Neural cell (in vitro differentiated cells): Measurements from ENCODE around the gene CWC27. TPM values are rescaled to one million over a fixed set of nuclear protein-coding genes. Genes with fewer than 3 reads are reported as not detected.

Experiments used
- H2AFZ ChIP-seq: fragments of 200-600, 300-800 bp; sonication (generic), shearing (Covaris generic); 2 replicates; pipeline ENCODE4 v1.6.0; 2014; ENCODE audit warnings: low read depth, mild to moderate bottlenecking, antibody characterized with exemption, low read length, moderate library complexity
- H3F3A ChIP-seq: fragments of 200-600 bp; shearing (Covaris generic); 2 replicates; pipeline ENCODE4 v1.6.1; 2016; ENCODE audit warnings: mild to moderate bottlenecking, moderate library complexity, mixed read lengths, antibody characterized with exemption, low read length; ENCODE audit not compliant: insufficient read depth, poor library complexity, severe bottlenecking
- H3K27ac ChIP-seq: fragments of 200-600, 300-800 bp; sonication (generic), shearing (Covaris generic); 2 replicates; pipeline ENCODE4 v1.5.1; 2014; ENCODE audit warnings: mild to moderate bottlenecking, low read length, moderate library complexity
- H3K27me3 ChIP-seq: fragments of 300-800, 200-600 bp; sonication (generic), shearing (Covaris generic); 2 replicates; pipeline ENCODE4 v1.6.0; 2014; ENCODE audit warnings: mild to moderate bottlenecking, low read depth, low read length, moderate library complexity; ENCODE audit not compliant: insufficient read depth
- H3K36me3 ChIP-seq: fragments of 300-800, 200-600 bp; sonication (generic), shearing (Covaris generic); 2 replicates; pipeline ENCODE4 v1.5.1; 2014; ENCODE audit warnings: mild to moderate bottlenecking, antibody characterized with exemption, low read length, moderate library complexity; ENCODE audit not compliant: insufficient read depth
- H3K4me2 ChIP-seq: fragments of 300-800, 200-600 bp; sonication (generic), shearing (Covaris generic); 2 replicates; pipeline ENCODE4 v1.6.0; 2014; ENCODE audit warnings: mild to moderate bottlenecking, low read length
- H3K4me3 ChIP-seq: fragments of 300-800, 200-600 bp; sonication (generic), shearing (Covaris generic); 2 replicates; pipeline ENCODE4 v1.5.1; 2014; ENCODE audit warnings: mild to moderate bottlenecking, low read length, moderate library complexity
- H3K79me2 ChIP-seq: fragments of 200-600 bp; shearing (Covaris generic); replicated peaks from 2 replicates; pipeline ENCODE4 v1.6.0; 2014; ENCODE audit warnings: mild to moderate bottlenecking, low read length, moderate library complexity; ENCODE audit not compliant: insufficient read depth
- H3K9ac ChIP-seq: fragments of 300-800, 200-600 bp; sonication (generic), shearing (Covaris generic); 2 replicates; pipeline ENCODE4 v1.6.1; 2016; ENCODE audit warnings: mild to moderate bottlenecking, low read length, mixed read lengths
- H3K9me2 ChIP-seq: fragments of 200-600 bp; shearing (Covaris generic); 2 replicates; pipeline ENCODE4 v1.6.1; 2016; ENCODE audit warnings: mild to moderate bottlenecking, low read length, mixed read lengths; ENCODE audit not compliant: insufficient read depth
- H3K9me3 ChIP-seq: fragments of 200-600, 300-800 bp; sonication (generic), shearing (Covaris generic); 2 replicates; pipeline ENCODE4 v1.6.1; 2016; ENCODE audit warnings: mild to moderate bottlenecking, mixed run types, low read length, moderate library complexity, mixed read lengths
- H4K20me1 ChIP-seq: fragments of 200-600 bp; shearing (Covaris generic); 2 replicates; pipeline ENCODE4 v1.6.1; 2016; ENCODE audit warnings: mild to moderate bottlenecking, mixed run types; ENCODE audit not compliant: insufficient read depth
- EP300 ChIP-seq: fragments of 450-650 bp; conservative IDR thresholded peaks from 2 replicates; pipeline ENCODE4 v1.6.1; 2014; ENCODE audit warnings: antibody characterized with exemption, mild to moderate bottlenecking, moderate library complexity; ENCODE audit not compliant: poor library complexity, severe bottlenecking
- EZH2 ChIP-seq: fragments of 200-600, 300-800 bp; shearing (Covaris generic), sonication (generic); IDR thresholded peaks from 2 replicates; pipeline ENCODE4 v1.6.1; 2014; ENCODE audit warnings: antibody characterized with exemption, low read length, borderline replicate concordance, mild to moderate bottlenecking; ENCODE audit not compliant: insufficient read depth, poor library complexity, severe bottlenecking
- MXI1 ChIP-seq: fragments of 450-650 bp; conservative IDR thresholded peaks from 2 replicates; pipeline ENCODE4 v1.6.1; 2014; ENCODE audit warnings: antibody characterized with exemption, mild to moderate bottlenecking; ENCODE audit not compliant: poor library complexity, severe bottlenecking
- POLR2AphosphoS5 ChIP-seq: IDR thresholded peaks from 2 replicates; pipeline ENCODE4 v1.6.1; 2012
- RAD21 ChIP-seq: fragments of 450-650 bp; conservative IDR thresholded peaks from 2 replicates; pipeline ENCODE4 v1.6.1; 2014; ENCODE audit warnings: antibody characterized with exemption, mild to moderate bottlenecking, moderate library complexity
- SMC3 ChIP-seq: fragments of 450-650 bp; conservative IDR thresholded peaks from 2 replicates; pipeline ENCODE4 v1.6.1; 2014; ENCODE audit warnings: antibody characterized with exemption, mild to moderate bottlenecking, moderate library complexity; ENCODE audit not compliant: poor library complexity
- TAF1 ChIP-seq: IDR thresholded peaks from 2 replicates; pipeline ENCODE4 v1.6.1; 2012; ENCODE audit warnings: low read depth
- polyA plus RNA-seq: library from polyadenylated mRNA; depleted of rRNA; stranded (reverse); fragments of >200 nt; gene quantifications from 2 replicates; pipeline ENCODE4 v1.2.3, GENCODE V29; 2014
- TF ChIP-seq, protein P1 (sequence below): IDR thresholded peaks from 2 replicates; pipeline ENCODE4 v1.6.1; 2012; ENCODE audit warnings: borderline replicate concordance
- TF ChIP-seq, protein P2 (sequence below): fragments of 450-650 bp; IDR thresholded peaks from 2 replicates; pipeline ENCODE4 v1.5.1; 2014; ENCODE audit warnings: antibody characterized with exemption, mild to moderate bottlenecking, moderate library complexity; ENCODE audit not compliant: poor library complexity, severe bottlenecking

The CWC27 gene
- polyA plus RNA-seq, 1 donor from 2014 or later: 26.2 TPM

DNA sequence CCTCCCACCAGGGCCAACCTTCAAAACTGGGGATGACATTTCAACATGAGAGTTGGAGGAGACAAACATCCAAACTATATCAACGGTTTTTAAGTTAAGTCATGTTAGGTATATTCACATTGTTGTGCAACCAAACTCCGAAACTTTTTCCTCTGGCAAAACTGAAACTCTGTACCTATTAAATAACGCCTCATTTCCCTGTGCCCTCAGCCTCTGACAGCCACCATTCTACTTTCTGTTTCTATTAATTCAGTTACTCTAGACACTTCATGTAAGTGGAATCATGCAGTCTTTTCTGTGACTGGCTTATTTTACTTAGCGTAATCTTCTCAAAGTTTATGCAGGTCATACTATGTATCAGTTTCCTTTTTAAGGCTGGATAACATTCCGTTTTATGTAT, 85.0 kb downstream of the CWC27 start:
- Histone ChIP-seq H3K9me3 (no peaks in the 10 kb centered on the region), H3K36me3 (peaks cover 1% of the 10 kb centered on the region), H3K79me2 (no peaks in the 10 kb centered on the region), H3K4me3 (no peak overlapping the region), H3K27me3 (no peaks in the 10 kb centered on the region), H3K27ac (no peak overlapping the region), H2AFZ (no peak overlapping the region), H4K20me1 (no peaks in the 10 kb centered on the region), H3F3A (no peaks in the 10 kb centered on the region), H3K9ac (no peak overlapping the region), H3K9me2 (no peaks in the 10 kb centered on the region), H3K4me2 (no peak overlapping the region)
- TF ChIP-seq TAF1: no peak
- no peak for TF ChIP-seq RAD21
- TF ChIP-seq, protein P1, sequence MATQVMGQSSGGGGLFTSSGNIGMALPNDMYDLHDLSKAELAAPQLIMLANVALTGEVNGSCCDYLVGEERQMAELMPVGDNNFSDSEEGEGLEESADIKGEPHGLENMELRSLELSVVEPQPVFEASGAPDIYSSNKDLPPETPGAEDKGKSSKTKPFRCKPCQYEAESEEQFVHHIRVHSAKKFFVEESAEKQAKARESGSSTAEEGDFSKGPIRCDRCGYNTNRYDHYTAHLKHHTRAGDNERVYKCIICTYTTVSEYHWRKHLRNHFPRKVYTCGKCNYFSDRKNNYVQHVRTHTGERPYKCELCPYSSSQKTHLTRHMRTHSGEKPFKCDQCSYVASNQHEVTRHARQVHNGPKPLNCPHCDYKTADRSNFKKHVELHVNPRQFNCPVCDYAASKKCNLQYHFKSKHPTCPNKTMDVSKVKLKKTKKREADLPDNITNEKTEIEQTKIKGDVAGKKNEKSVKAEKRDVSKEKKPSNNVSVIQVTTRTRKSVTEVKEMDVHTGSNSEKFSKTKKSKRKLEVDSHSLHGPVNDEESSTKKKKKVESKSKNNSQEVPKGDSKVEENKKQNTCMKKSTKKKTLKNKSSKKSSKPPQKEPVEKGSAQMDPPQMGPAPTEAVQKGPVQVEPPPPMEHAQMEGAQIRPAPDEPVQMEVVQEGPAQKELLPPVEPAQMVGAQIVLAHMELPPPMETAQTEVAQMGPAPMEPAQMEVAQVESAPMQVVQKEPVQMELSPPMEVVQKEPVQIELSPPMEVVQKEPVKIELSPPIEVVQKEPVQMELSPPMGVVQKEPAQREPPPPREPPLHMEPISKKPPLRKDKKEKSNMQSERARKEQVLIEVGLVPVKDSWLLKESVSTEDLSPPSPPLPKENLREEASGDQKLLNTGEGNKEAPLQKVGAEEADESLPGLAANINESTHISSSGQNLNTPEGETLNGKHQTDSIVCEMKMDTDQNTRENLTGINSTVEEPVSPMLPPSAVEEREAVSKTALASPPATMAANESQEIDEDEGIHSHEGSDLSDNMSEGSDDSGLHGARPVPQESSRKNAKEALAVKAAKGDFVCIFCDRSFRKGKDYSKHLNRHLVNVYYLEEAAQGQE: no peak
- no peak for TF ChIP-seq SMC3
- no peak for TF ChIP-seq POLR2AphosphoS5
- no peak for TF ChIP-seq MXI1
- TF ChIP-seq, protein P2, sequence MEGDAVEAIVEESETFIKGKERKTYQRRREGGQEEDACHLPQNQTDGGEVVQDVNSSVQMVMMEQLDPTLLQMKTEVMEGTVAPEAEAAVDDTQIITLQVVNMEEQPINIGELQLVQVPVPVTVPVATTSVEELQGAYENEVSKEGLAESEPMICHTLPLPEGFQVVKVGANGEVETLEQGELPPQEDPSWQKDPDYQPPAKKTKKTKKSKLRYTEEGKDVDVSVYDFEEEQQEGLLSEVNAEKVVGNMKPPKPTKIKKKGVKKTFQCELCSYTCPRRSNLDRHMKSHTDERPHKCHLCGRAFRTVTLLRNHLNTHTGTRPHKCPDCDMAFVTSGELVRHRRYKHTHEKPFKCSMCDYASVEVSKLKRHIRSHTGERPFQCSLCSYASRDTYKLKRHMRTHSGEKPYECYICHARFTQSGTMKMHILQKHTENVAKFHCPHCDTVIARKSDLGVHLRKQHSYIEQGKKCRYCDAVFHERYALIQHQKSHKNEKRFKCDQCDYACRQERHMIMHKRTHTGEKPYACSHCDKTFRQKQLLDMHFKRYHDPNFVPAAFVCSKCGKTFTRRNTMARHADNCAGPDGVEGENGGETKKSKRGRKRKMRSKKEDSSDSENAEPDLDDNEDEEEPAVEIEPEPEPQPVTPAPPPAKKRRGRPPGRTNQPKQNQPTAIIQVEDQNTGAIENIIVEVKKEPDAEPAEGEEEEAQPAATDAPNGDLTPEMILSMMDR: no peak
- no peak for TF ChIP-seq EZH2
- no peak for TF ChIP-seq EP300

DNA sequence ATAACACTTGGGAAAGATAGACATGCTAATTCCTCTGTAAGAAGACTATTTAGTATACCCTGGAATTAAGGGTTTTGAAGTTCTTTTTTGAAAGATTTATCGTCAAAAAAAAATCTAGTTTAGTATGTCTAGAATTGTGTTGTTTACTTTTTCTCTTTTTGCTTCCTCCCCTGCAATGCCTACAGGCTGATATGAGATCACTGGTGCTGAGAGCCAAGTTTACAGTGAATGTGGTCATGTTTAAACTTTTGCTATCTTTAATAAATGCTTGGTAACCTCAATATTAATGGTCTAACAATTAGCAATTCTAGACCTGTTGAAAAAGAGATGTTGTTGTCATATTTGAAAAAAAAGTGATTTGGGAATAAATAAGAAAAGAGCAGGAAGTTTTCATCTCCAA, 86.1 kb downstream of the CWC27 start:
- no peaks in the 10 kb centered on the region for H3K9me3 ChIP-seq
- H3K79me2 ChIP-seq: no peaks in the 10 kb centered on the region
- TF ChIP-seq POLR2AphosphoS5 (no peak), RAD21 (no peak), EP300 (no peak)
- no peak overlapping the region for H3K9ac ChIP-seq
- no peaks in the 10 kb centered on the region for H3F3A ChIP-seq
- H4K20me1 ChIP-seq: no peaks in the 10 kb centered on the region
- no peaks in the 10 kb centered on the region for H3K9me2 ChIP-seq
- no peak overlapping the region for H3K27ac ChIP-seq
- no peaks in the 10 kb centered on the region for H3K27me3 ChIP-seq
- no peak overlapping the region for H3K4me2 ChIP-seq
- no peak overlapping the region for H3K4me3 ChIP-seq
- no peaks in the 10 kb centered on the region for H3K36me3 ChIP-seq
- no peak overlapping the region for H2AFZ ChIP-seq

DNA sequence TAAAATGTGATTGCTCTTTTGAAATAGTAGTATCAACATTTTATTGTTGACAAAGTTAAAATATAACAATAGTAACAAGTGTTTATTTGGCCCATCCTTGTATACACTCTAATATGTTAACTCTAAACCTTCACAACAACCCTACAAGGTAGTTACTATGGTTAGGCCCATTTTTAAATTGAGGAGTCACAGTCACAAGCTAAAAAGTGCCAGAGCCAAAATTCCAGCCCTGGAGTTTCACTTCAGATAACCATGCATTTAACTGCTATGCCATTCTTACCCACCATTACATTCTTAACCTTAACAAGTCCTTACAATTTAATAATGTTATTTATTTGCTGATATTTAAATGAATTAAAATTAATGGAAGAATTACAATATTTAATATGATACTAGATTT, 91.2 kb downstream of the CWC27 start:
- H3F3A ChIP-seq: no peaks in the 10 kb centered on the region
- H3K79me2 ChIP-seq: no peaks in the 10 kb centered on the region
- no peaks in the 10 kb centered on the region for H3K27me3 ChIP-seq
- no peaks in the 10 kb centered on the region for H3K36me3 ChIP-seq
- H3K4me3 ChIP-seq: no peak overlapping the region
- H3K9me3 ChIP-seq: no peaks in the 10 kb centered on the region
- TF ChIP-seq POLR2AphosphoS5 (no peak), TAF1 (no peak), MXI1 (no peak), EP300 (no peak), SMC3 (no peak), EZH2 (no peak), RAD21 (no peak)
- TF ChIP-seq, protein P2: no peak
- TF ChIP-seq, protein P1: no peak
- no peaks in the 10 kb centered on the region for H3K9me2 ChIP-seq
- no peaks in the 10 kb centered on the region for H4K20me1 ChIP-seq
- no peak overlapping the region for H3K9ac ChIP-seq
- H2AFZ ChIP-seq: no peak overlapping the region
- H3K27ac ChIP-seq: no peak overlapping the region
- H3K4me2 ChIP-seq: no peak overlapping the region
